Smooth muscle cell (in vitro differentiated cells): Measurements from ENCODE around the gene MAU2. TPM values are rescaled to one million over a fixed set of nuclear protein-coding genes. Genes with fewer than 3 reads are reported as not detected.

Experiments
- DNase-seq: peaks from one replicate; lab custom pipeline; 2025; ENCODE audit not compliant: unreplicated experiment; lab: John Stamatoyannopoulos, UW
- H2AFZ ChIP-seq: fragments of 200-600 bp; sonication (generic); 2 replicates; pipeline ENCODE4 v1.6.0; 2016; ENCODE audit warnings: antibody characterized with exemption, low read depth, mild to moderate bottlenecking
- H3F3A ChIP-seq: fragments of 200-600 bp; sonication (generic); 2 replicates; pipeline ENCODE4 v1.6.0; 2017; ENCODE audit warnings: antibody characterized with exemption, low read depth
- H3K27ac ChIP-seq: fragments of 200-600 bp; sonication (generic); 2 replicates; pipeline ENCODE4 v1.5.1; 2016; ENCODE audit warnings: low read depth, mild to moderate bottlenecking
- H3K27me3 ChIP-seq: fragments of 200-600 bp; sonication (generic); 2 replicates; pipeline ENCODE4 v1.6.1; 2016; ENCODE audit warnings: low read depth, mild to moderate bottlenecking
- H3K36me3 ChIP-seq: fragments of 200-600 bp; sonication (generic); 2 replicates; pipeline ENCODE4 v1.5.1; 2016; ENCODE audit warnings: low read depth
- H3K4me1 ChIP-seq: fragments of 200-600 bp; sonication (generic); 2 replicates; pipeline ENCODE4 v1.5.1; 2016; ENCODE audit warnings: low read depth
- H3K4me2 ChIP-seq: fragments of 200-600 bp; sonication (generic); 2 replicates; pipeline ENCODE4 v1.6.0; 2016; ENCODE audit warnings: mild to moderate bottlenecking
- H3K4me3 ChIP-seq: fragments of 200-600 bp; sonication (generic); 2 replicates; pipeline ENCODE4 v1.5.1; 2016; ENCODE audit warnings: mild to moderate bottlenecking
- H3K79me2 ChIP-seq: fragments of 200-600 bp; sonication (generic); 2 replicates; pipeline ENCODE4 v1.6.0; 2016; ENCODE audit warnings: low read depth, mild to moderate bottlenecking
- H3K9ac ChIP-seq: fragments of 200-600 bp; sonication (generic); 2 replicates; pipeline ENCODE4 v1.6.0; 2016; ENCODE audit warnings: low read depth
- H3K9me3 ChIP-seq: fragments of 200-600 bp; sonication (generic); replicated peaks from 2 replicates; pipeline ENCODE4 v1.5.1; 2016; ENCODE audit warnings: low read depth
- H4K20me1 ChIP-seq: fragments of 200-600 bp; sonication (generic); 2 replicates; pipeline ENCODE4 v1.6.0; 2016; ENCODE audit warnings: low read depth
- CTCF ChIP-seq: fragments of 200-600 bp; sonication (generic); IDR thresholded peaks from 2 replicates; pipeline ENCODE4 v1.5.1; 2017; ENCODE audit warnings: borderline replicate concordance, mild to moderate bottlenecking, antibody characterized with exemption; ENCODE audit not compliant: insufficient read depth, poor library complexity, severe bottlenecking
- WGBS: methylation state at CpG from one replicate; pipeline ENCODE4 v1.1.7; 2016; ENCODE audit warnings: low lambda C conversion rate; 5-methylcytosine and 5-hydroxymethylcytosine counted together
- polyA plus RNA-seq: library from polyadenylated mRNA; unstranded; fragments of >200 nt; fragmentation: Nextera tagmentation; extraction: Ambion mirVana; gene quantifications from 2 replicates; pipeline ENCODE4 v1.2.1, GENCODE V29; 2016
- total RNA-seq: library from RNA; depleted of rRNA; stranded (reverse); fragments of >200 nt; gene quantifications from 2 replicates; pipeline ENCODE4 v1.2.3, GENCODE V29; 2014

Gene MAU2
- total and polyA plus RNA-seq, 2 experiments from 2014 or later: 19.9 to 28.0 TPM

GRCh38 chr19:19334063-19334988 is 13.7 kb downstream of the MAU2 start:
- Histone ChIP-seq H3K9ac (no peak overlapping the region), H3K79me2 (peaks cover 10% of the 10 kb centered on the region), H3K4me1 (no peaks in the 10 kb centered on the region), H3K4me2 (no peak overlapping the region), H3K9me3 (no peaks in the 10 kb centered on the region), H3F3A (no peaks in the 10 kb centered on the region), H3K27ac (no peak overlapping the region), H3K36me3 (no peaks in the 10 kb centered on the region), H2AFZ (no peak overlapping the region), H3K27me3 (no peaks in the 10 kb centered on the region), H4K20me1 (peaks cover 62% of the 10 kb centered on the region), H3K4me3 (no peak overlapping the region)
- 94% methylated on average over 22 of the region's 22 CpGs for WGBS
- DNase-seq: no peak
- no peak for TF ChIP-seq CTCF

DNA sequence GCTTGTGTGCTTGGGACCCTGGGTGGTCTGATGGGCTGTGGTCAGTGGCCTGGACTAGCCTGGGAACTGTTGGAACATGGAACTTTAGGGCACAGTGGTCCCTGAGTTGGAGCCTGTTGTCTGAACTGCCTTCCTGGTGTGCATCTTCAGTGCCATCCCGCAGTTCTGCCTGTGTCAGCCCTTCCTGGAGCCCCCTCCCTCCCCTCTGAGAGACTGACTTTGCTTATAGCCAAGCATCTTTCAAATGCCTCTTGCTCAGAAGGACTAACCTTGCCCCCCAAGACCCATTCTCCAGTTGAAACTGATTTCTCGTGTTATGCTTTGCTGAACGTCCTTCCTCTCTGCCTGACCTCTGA is 14.3 kb downstream of the MAU2 start:
- no peak overlapping the region for H3K4me2 ChIP-seq
- no peak for DNase-seq
- no peaks in the 10 kb centered on the region for H3K36me3 ChIP-seq
- H3F3A ChIP-seq: no peaks in the 10 kb centered on the region
- no peaks in the 10 kb centered on the region for H3K4me1 ChIP-seq
- H3K4me3 ChIP-seq: no peak overlapping the region
- H4K20me1 ChIP-seq: peaks cover 57% of the 10 kb centered on the region
- WGBS: 97% methylated on average over 3 of the region's 3 CpGs
- no peaks in the 10 kb centered on the region for H3K9me3 ChIP-seq
- no peak for TF ChIP-seq CTCF
- peaks cover 4% of the 10 kb centered on the region for H3K79me2 ChIP-seq
- H3K9ac ChIP-seq: no peak overlapping the region
- H3K27me3 ChIP-seq: no peaks in the 10 kb centered on the region
- no peak overlapping the region for H3K27ac ChIP-seq
- H2AFZ ChIP-seq: no peak overlapping the region

GRCh38 chr19:19335408-19336158 is 15.0 kb downstream of the MAU2 start:
- Histone ChIP-seq H3K4me1 (no peaks in the 10 kb centered on the region), H3K4me3 (no peak overlapping the region), H4K20me1 (peaks cover 51% of the 10 kb centered on the region), H3K9ac (no peak overlapping the region), H3F3A (no peaks in the 10 kb centered on the region), H3K9me3 (no peaks in the 10 kb centered on the region), H2AFZ (no peak overlapping the region), H3K4me2 (no peak overlapping the region), H3K79me2 (no peaks in the 10 kb centered on the region), H3K27me3 (no peaks in the 10 kb centered on the region), H3K27ac (no peak overlapping the region), H3K36me3 (no peaks in the 10 kb centered on the region)
- TF ChIP-seq CTCF: no peak
- DNase-seq: no peak
- WGBS: 91% methylated on average over 16 of the region's 16 CpGs
